ENCODE measurements around the gene GRIK4. TPM values are rescaled to one million over a fixed set of nuclear protein-coding genes. Genes with fewer than 3 reads are reported as not detected.

GRIK4 gene
- total RNA-seq, 1 donor from 2014 or later, result 0.89 TPM

GRCh38 chr11:120988603-120989002, 477.1 kb downstream of the GRIK4 start:
- Mint-ChIP-seq H3K4me3 (no peak overlapping the region), H3K36me3 (ENCODE audit: low read depth) (no peaks in the 10 kb centered on the region), H3K9me3 (no peaks in the 10 kb centered on the region), H3K27ac (ENCODE audit: unreplicated experiment) (no peak overlapping the region), H3K27me3 (ENCODE audit: low read depth) (peaks cover 11% of the 10 kb centered on the region), H3K4me1 (peaks cover 9% of the 10 kb centered on the region)
- no peak for TF ChIP-seq CTCF (conservative IDR thresholded peaks at IDR 0.05)
- DNase-seq (ENCODE audit: low read depth, low spot score), result no peak

- DNase-seq (ENCODE audit: low read depth, low spot score), result no peak
- Mint-ChIP-seq H3K27me3 (ENCODE audit: low read depth) (peaks cover 5% of the 10 kb centered on the region), H3K4me3 (no peak overlapping the region), H3K9me3 (no peaks in the 10 kb centered on the region), H3K36me3 (ENCODE audit: low read depth) (no peaks in the 10 kb centered on the region), H3K27ac (ENCODE audit: unreplicated experiment) (no peak overlapping the region), H3K4me1 (no peaks in the 10 kb centered on the region)
- no peak for TF ChIP-seq CTCF (conservative IDR thresholded peaks at IDR 0.05)
These were observed 480.5 kb downstream of the GRIK4 start for GRCh38 chr11:120991830-120992686.

- no peak overlapping the region for H3K27ac Mint-ChIP-seq (ENCODE audit: unreplicated experiment)
- peaks cover 5% of the 10 kb centered on the region for H3K27me3 Mint-ChIP-seq (ENCODE audit: low read depth)
- no peaks in the 10 kb centered on the region for H3K36me3 Mint-ChIP-seq (ENCODE audit: low read depth)
- TF ChIP-seq CTCF (conservative IDR thresholded peaks at IDR 0.05), result no peak
- no peaks in the 10 kb centered on the region for H3K4me1 Mint-ChIP-seq
- H3K4me3 Mint-ChIP-seq, result no peak overlapping the region
- H3K9me3 Mint-ChIP-seq, result no peaks in the 10 kb centered on the region
- no peak for DNase-seq (ENCODE audit: low read depth, low spot score)
These were observed 482.7 kb downstream of the GRIK4 start for GRCh38 chr11:120994091-120994859.

GRCh38 chr11:120995184-120995583, 483.6 kb downstream of the GRIK4 start:
- Mint-ChIP-seq H3K9me3 (no peaks in the 10 kb centered on the region), H3K4me1 (no peaks in the 10 kb centered on the region), H3K4me3 (no peak overlapping the region), H3K27ac (ENCODE audit: unreplicated experiment) (no peak overlapping the region), H3K27me3 (ENCODE audit: low read depth) (peaks cover 5% of the 10 kb centered on the region), H3K36me3 (ENCODE audit: low read depth) (no peaks in the 10 kb centered on the region)
- no peak for DNase-seq (ENCODE audit: low read depth, low spot score)
- TF ChIP-seq CTCF (conservative IDR thresholded peaks at IDR 0.05), result no peak

- Mint-ChIP-seq H3K9me3 (no peaks in the 10 kb centered on the region), H3K36me3 (ENCODE audit: low read depth) (no peaks in the 10 kb centered on the region), H3K27ac (ENCODE audit: unreplicated experiment) (no peak overlapping the region), H3K4me3 (no peak overlapping the region), H3K27me3 (ENCODE audit: low read depth) (peaks cover 10% of the 10 kb centered on the region), H3K4me1 (no peaks in the 10 kb centered on the region)
- DNase-seq (ENCODE audit: low read depth, low spot score), result no peak
- TF ChIP-seq CTCF (conservative IDR thresholded peaks at IDR 0.05), result no peak
These were observed 485.4 kb downstream of the GRIK4 start for GRCh38 chr11:120996973-120997372.
